Bronchial epithelial cell (primary cell): ENCODE measurements around the gene CCDC150. TPM values are rescaled to one million over a fixed set of nuclear protein-coding genes. Genes with fewer than 3 reads are reported as not detected.
A peak's percentile ranks its signal among the peaks of the same experiment; 100 is the strongest.
"Not testable (repeated sequence)": the region's sequence is repeated elsewhere in the genome, so short reads cannot be mapped to it uniquely, and the experiment has no call there.

Source experiments
- DNase-seq: peaks from one replicate; pipeline ENCODE4 v3.0.0-alpha.2; 2010; ENCODE audit warnings: low read depth
- FAIRE-seq: peaks from 2 replicates; lab custom pipeline; 2011; peaks lifted over from hg19 to GRCh38; lab: Jason Lieb, UNC
- H3K27me3 ChIP-seq: 2 replicates; pipeline ENCODE4 v1.5.1; 2011; ENCODE audit warnings: low read length; ENCODE audit not compliant: control insufficient read depth, insufficient read depth
- H3K36me3 ChIP-seq: 2 replicates; pipeline ENCODE4 v1.5.1; 2011; ENCODE audit warnings: low read length; ENCODE audit not compliant: control insufficient read depth, insufficient read depth
- H3K4me3 ChIP-seq: 2 replicates; pipeline ENCODE4 v1.5.1; 2011; ENCODE audit warnings: mild to moderate bottlenecking, low read depth, low read length, control low read depth
- CTCF ChIP-seq: IDR thresholded peaks from 2 replicates; pipeline ENCODE4 v1.5.1; 2011; ENCODE audit warnings: mild to moderate bottlenecking, moderate library complexity, low read length, control low read depth, inconsistent platforms; ENCODE audit not compliant: insufficient read depth, severe bottlenecking
- total RNA-seq: library from RNA; depleted of rRNA; stranded (reverse); fragments of >200 nt; gene quantifications from 2 replicates; pipeline ENCODE4 v1.2.1, GENCODE V29; 2014

The CCDC150 gene
- total RNA-seq, 1 donor from 2014 or later = 2.4 TPM

GRCh38 chr2:196696423-196697079 lies 57.0 kb downstream of the CCDC150 start:
- Histone ChIP-seq H3K4me3 (no peak overlapping the region), H3K36me3 (no peaks in the 10 kb centered on the region), H3K27me3 (no peaks in the 10 kb centered on the region)
- TF ChIP-seq CTCF = no peak
- FAIRE-seq (peak; percentile 93), DNase-seq (peak; percentile 93)

DNA sequence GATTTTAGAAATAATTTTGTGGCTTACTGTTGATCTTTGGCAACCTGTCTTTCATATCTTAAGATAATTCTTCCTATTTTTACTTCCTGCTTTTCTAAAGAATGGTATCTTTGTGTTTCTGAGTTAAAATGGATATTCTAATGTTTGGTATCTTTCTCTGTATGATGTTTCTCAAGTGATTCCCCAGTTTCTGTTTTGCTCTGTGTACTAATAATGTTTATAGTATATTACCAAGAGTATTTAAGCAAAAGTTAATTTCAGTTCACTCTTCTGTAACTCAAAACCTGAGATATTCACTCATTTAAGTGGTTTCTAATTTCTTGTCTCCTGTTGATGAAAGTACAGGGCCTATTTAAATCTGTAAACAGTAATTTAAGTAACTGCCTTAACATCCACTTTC lies 58.3 kb downstream of the CCDC150 start:
- no peak overlapping the region for H3K4me3 ChIP-seq
- DNase-seq = no peak
- FAIRE-seq = no peak
- no peaks in the 10 kb centered on the region for H3K36me3 ChIP-seq
- TF ChIP-seq CTCF = no peak
- no peaks in the 10 kb centered on the region for H3K27me3 ChIP-seq

- Histone ChIP-seq H3K27me3 (no peaks in the 10 kb centered on the region), H3K4me3 (no peak overlapping the region), H3K36me3 (no peaks in the 10 kb centered on the region)
- DNase-seq (no peak), FAIRE-seq (no peak)
- no peak for TF ChIP-seq CTCF
Measured at GRCh38 chr2:196702641-196703040, 63.1 kb downstream of the CCDC150 start.

GRCh38 chr2:196703695-196704094 lies 64.2 kb downstream of the CCDC150 start:
- no peak overlapping the region for H3K4me3 ChIP-seq
- TF ChIP-seq CTCF = no peak
- no peaks in the 10 kb centered on the region for H3K36me3 ChIP-seq
- H3K27me3 ChIP-seq = no peaks in the 10 kb centered on the region
- FAIRE-seq (no peak), DNase-seq (peak; percentile 41)

- not testable (repeated sequence) for H3K36me3 ChIP-seq, DNase-seq, H3K4me3 ChIP-seq, H3K27me3 ChIP-seq, FAIRE-seq
Measured at GRCh38 chr2:196710056-196710455, 70.5 kb downstream of the CCDC150 start.

- no peak for FAIRE-seq
- H3K27me3 ChIP-seq = no peaks in the 10 kb centered on the region
- DNase-seq = no peak
- no peak overlapping the region for H3K4me3 ChIP-seq
- TF ChIP-seq CTCF = no peak
- H3K36me3 ChIP-seq = no peaks in the 10 kb centered on the region
Measured at GRCh38 chr2:196711625-196712024, 72.1 kb downstream of the CCDC150 start.
